ENCODE data around the gene UBE2E1. TPM values are rescaled to one million over a fixed set of nuclear protein-coding genes. Genes with fewer than 3 reads are reported as not detected.
A peak's percentile ranks its signal among the peaks of the same experiment; 100 is the strongest.

UBE2E1 gene
- total RNA-seq, 3 donors from 2014 or later (not counting 1 experiment from before 2014, with no cell fraction given) = 80.0 to 89.5 (median 86.9) TPM

GRCh38 chr3:23821858-23822257 is 16.1 kb downstream of the UBE2E1 start:
- WGBS (ENCODE audit: insufficient coverage) = 25% methylated on average over 1 of the region's 1 CpG
- H3K9me3 ChIP-seq (ENCODE audit: control insufficient read depth, insufficient read depth, low read length) = no peaks in the 10 kb centered on the region
- Mint-ChIP-seq H3K27ac (peak overlapping the region in 1 of 2 donors; percentile 59), H3K27me3 (ENCODE audit: low read depth in 2 of 2) (no peaks in the 10 kb centered on the region), H3K4me3 (no peak overlapping the region), H3K36me3 (no peaks in the 10 kb centered on the region), H3K9me3 (no peaks in the 10 kb centered on the region), H3K4me1 (peaks cover 61 to 63% of the 10 kb centered on the region in 2 donors)
- no peak for DNase-seq
- intact Hi-C loops (cut with micrococcal nuclease) = no loop called here
- no peaks in the 10 kb centered on the region for H3K36me3 ChIP-seq (ENCODE audit: control insufficient read depth, insufficient read depth, low read length)
- H3K4me1 ChIP-seq (ENCODE audit: control insufficient read depth, insufficient read depth, low read length) = peaks cover 4% of the 10 kb centered on the region
- TF ChIP-seq, protein P1, sequence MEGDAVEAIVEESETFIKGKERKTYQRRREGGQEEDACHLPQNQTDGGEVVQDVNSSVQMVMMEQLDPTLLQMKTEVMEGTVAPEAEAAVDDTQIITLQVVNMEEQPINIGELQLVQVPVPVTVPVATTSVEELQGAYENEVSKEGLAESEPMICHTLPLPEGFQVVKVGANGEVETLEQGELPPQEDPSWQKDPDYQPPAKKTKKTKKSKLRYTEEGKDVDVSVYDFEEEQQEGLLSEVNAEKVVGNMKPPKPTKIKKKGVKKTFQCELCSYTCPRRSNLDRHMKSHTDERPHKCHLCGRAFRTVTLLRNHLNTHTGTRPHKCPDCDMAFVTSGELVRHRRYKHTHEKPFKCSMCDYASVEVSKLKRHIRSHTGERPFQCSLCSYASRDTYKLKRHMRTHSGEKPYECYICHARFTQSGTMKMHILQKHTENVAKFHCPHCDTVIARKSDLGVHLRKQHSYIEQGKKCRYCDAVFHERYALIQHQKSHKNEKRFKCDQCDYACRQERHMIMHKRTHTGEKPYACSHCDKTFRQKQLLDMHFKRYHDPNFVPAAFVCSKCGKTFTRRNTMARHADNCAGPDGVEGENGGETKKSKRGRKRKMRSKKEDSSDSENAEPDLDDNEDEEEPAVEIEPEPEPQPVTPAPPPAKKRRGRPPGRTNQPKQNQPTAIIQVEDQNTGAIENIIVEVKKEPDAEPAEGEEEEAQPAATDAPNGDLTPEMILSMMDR (IDR thresholded peaks at IDR 0.05) = no peak
- no peak for ATAC-seq
- no peak overlapping the region for H3K27ac ChIP-seq (ENCODE audit: low read length)
- no peak overlapping the region for H3K4me3 ChIP-seq (ENCODE audit: low read length)
- no peaks in the 10 kb centered on the region for H3K27me3 ChIP-seq (ENCODE audit: control insufficient read depth, insufficient read depth, low read length)

DNA sequence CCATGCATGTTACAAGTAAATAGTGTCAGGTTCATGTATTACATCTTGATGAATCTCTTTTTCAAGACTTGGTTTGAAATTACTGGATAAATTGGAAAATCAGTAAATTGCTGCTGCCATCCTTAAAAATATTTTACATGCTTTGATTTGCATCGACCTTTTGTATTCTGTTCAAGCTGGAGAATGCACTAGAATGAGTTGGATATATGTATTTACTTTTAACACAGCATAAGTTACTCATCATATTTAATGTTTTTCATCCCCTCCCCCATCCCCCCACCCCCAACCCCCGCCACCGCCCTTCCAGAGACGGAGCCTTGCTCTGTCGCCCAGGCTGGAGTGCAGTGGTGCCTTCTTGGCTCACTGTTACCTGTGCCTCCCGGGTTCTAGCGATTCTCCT is 16.8 kb downstream of the UBE2E1 start:
- Histone ChIP-seq H3K27me3 (ENCODE audit: control insufficient read depth, insufficient read depth, low read length) (no peaks in the 10 kb centered on the region), H3K9me3 (ENCODE audit: control insufficient read depth, insufficient read depth, low read length) (no peaks in the 10 kb centered on the region), H3K36me3 (ENCODE audit: control insufficient read depth, insufficient read depth, low read length) (no peaks in the 10 kb centered on the region), H3K27ac (ENCODE audit: low read length) (no peak overlapping the region), H3K4me1 (ENCODE audit: control insufficient read depth, insufficient read depth, low read length) (peaks cover 4% of the 10 kb centered on the region), H3K4me3 (ENCODE audit: low read length) (no peak overlapping the region)
- no peak for ATAC-seq
- H3K27me3 Mint-ChIP-seq (ENCODE audit: low read depth in 2 of 2) = no peaks in the 10 kb centered on the region
- H3K4me3 Mint-ChIP-seq = no peak overlapping the region
- H3K27ac Mint-ChIP-seq = no peak overlapping the region
- H3K9me3 Mint-ChIP-seq = no peaks in the 10 kb centered on the region
- 98% methylated on average over 4 of the region's 7 CpGs for WGBS (ENCODE audit: insufficient coverage)
- no peak for DNase-seq
- TF ChIP-seq, protein P1 (IDR thresholded peaks at IDR 0.05) = no peak
- intact Hi-C loops (cut with micrococcal nuclease) = no loop called here
- H3K36me3 Mint-ChIP-seq = no peaks in the 10 kb centered on the region
- peaks cover 60% of the 10 kb centered on the region in 2 donors for H3K4me1 Mint-ChIP-seq

DNA sequence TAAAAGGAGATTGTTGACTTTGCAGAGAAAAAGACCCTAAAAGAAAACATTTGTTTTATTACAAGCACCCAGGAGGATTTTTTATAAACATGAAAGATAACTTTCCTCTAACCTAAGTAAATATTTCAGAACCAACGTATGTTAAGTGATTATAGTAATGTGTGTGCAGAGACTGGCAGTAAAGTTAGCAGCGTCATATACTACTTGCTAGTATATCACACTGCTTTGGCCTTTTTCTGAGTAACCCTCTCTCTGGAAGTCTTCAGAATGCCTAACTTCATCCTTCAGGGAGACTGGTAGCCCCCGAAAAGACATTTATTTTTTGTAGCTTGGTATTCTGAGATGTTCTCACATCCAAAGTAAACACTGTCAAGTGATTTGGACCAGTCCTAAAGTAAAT is 17.9 kb downstream of the UBE2E1 start:
- Mint-ChIP-seq H3K9me3 (no peaks in the 10 kb centered on the region), H3K36me3 (no peaks in the 10 kb centered on the region), H3K27me3 (ENCODE audit: low read depth in 2 of 2) (no peaks in the 10 kb centered on the region), H3K4me1 (peaks cover 54 to 61% of the 10 kb centered on the region in 2 donors), H3K4me3 (no peak overlapping the region), H3K27ac (no peak overlapping the region)
- H3K27me3 ChIP-seq (ENCODE audit: control insufficient read depth, insufficient read depth, low read length) = no peaks in the 10 kb centered on the region
- ATAC-seq = no peak
- DNase-seq = no peak
- TF ChIP-seq, protein P1 (IDR thresholded peaks at IDR 0.05) = no peak
- WGBS (ENCODE audit: insufficient coverage) = 80% methylated on average over 1 of the region's 3 CpGs
- H3K4me3 ChIP-seq (ENCODE audit: low read length) = no peak overlapping the region
- H3K36me3 ChIP-seq (ENCODE audit: control insufficient read depth, insufficient read depth, low read length) = no peaks in the 10 kb centered on the region
- intact Hi-C loops (cut with micrococcal nuclease) = no loop called here
- H3K9me3 ChIP-seq (ENCODE audit: control insufficient read depth, insufficient read depth, low read length) = no peaks in the 10 kb centered on the region
- peaks cover 4% of the 10 kb centered on the region for H3K4me1 ChIP-seq (ENCODE audit: control insufficient read depth, insufficient read depth, low read length)
- no peak overlapping the region for H3K27ac ChIP-seq (ENCODE audit: low read length)

DNA sequence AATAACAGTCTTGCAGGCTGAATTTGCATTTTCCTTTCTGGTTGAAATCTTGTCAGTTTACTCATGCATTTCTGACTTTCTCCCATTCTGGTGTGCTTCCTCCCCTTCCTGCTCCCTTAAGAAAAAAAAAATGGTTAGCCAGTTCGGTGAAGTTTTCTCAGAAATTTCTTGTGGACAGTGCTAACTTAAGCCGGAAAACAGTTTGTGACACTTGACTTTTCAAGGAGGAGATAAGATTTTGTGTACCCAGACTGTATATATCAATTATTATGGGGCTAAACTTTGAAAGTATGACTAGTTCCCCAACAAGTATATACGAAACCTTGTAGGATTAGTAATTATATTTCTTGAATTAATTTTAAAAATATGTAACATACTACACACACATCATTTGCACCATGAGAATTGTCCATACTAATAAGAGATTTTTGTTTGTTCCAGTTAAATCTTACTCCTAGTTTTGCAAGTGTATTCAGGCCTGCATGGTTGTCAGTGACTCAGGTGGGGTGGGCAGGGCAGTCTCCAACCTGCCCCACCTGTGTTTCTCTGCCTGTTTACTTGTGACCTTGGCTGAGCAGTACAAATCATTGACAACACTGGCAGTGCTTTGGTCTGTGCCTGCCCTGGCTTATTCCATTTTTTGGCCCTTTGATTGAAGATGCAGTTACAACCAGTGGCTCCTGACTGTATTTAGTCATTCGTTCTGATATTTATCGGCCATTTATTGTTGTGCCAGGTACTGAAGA is 19.1 kb downstream of the UBE2E1 start:
- TF ChIP-seq, protein P1 (IDR thresholded peaks at IDR 0.05) = no peak
- Mint-ChIP-seq H3K27me3 (ENCODE audit: low read depth in 2 of 2) (no peaks in the 10 kb centered on the region), H3K27ac (peak overlapping the region in 1 of 2 donors; percentile 0), H3K4me3 (no peak overlapping the region), H3K9me3 (no peaks in the 10 kb centered on the region), H3K4me1 (peaks cover 62 to 68% of the 10 kb centered on the region in 2 donors), H3K36me3 (no peaks in the 10 kb centered on the region)
- Histone ChIP-seq H3K4me1 (ENCODE audit: control insufficient read depth, insufficient read depth, low read length) (peaks cover 4% of the 10 kb centered on the region), H3K36me3 (ENCODE audit: control insufficient read depth, insufficient read depth, low read length) (no peaks in the 10 kb centered on the region), H3K27me3 (ENCODE audit: control insufficient read depth, insufficient read depth, low read length) (no peaks in the 10 kb centered on the region), H3K9me3 (ENCODE audit: control insufficient read depth, insufficient read depth, low read length) (no peaks in the 10 kb centered on the region), H3K4me3 (ENCODE audit: low read length) (no peak overlapping the region), H3K27ac (ENCODE audit: low read length) (no peak overlapping the region)
- ATAC-seq (no peak), DNase-seq (no peak)
- whole genome bisulfite sequencing (ENCODE audit: insufficient coverage) = 68% methylated on average over 4 of the region's 5 CpGs
- intact Hi-C loops (cut with micrococcal nuclease) = no loop called here

Data from natural killer cell (primary cell).